OCI-LY1 (cell line): ENCODE results near the gene RER1.

Source experiments
- H2AFZ ChIP-seq: fragments of 200-600 bp; sonication (generic), shearing (Covaris generic); 2 replicates; pipeline ENCODE4 v1.6.0; 2014; ENCODE audit warnings: antibody characterized with exemption, mild to moderate bottlenecking, low read length
- H3F3A ChIP-seq: fragments of 200-600 bp; sonication (generic), shearing (Covaris generic); 2 replicates; pipeline ENCODE4 v1.6.0; 2014; ENCODE audit warnings: mild to moderate bottlenecking, antibody characterized with exemption, low read length, moderate library complexity; ENCODE audit not compliant: insufficient read depth
- H3K27ac ChIP-seq: fragments of 200-600 bp; sonication (generic); 2 replicates; pipeline ENCODE4 v1.5.1; 2014; ENCODE audit warnings: low read length, mixed run types, mild to moderate bottlenecking, low read depth; ENCODE audit not compliant: poor library complexity, severe bottlenecking
- H3K27me3 ChIP-seq: fragments of 200-600 bp; sonication (generic); 2 replicates; pipeline ENCODE4 v1.6.0; 2014; ENCODE audit warnings: antibody characterized with exemption, mild to moderate bottlenecking, low read length, moderate library complexity; ENCODE audit not compliant: insufficient read depth
- H3K36me3 ChIP-seq: fragments of 200-600 bp; sonication (generic); 2 replicates; pipeline ENCODE4 v1.6.1; 2014; ENCODE audit warnings: mild to moderate bottlenecking, antibody characterized with exemption, low read length, moderate library complexity, mixed read lengths; ENCODE audit not compliant: insufficient read depth
- H3K4me1 ChIP-seq: fragments of 200-600 bp; sonication (generic); 2 replicates; pipeline ENCODE4 v1.5.1; 2014; ENCODE audit warnings: mild to moderate bottlenecking, low read length, moderate library complexity; ENCODE audit not compliant: insufficient read depth, severe bottlenecking
- H3K4me2 ChIP-seq: fragments of 200-600 bp; sonication (generic), shearing (Covaris generic); 2 replicates; pipeline ENCODE4 v1.6.1; 2014; ENCODE audit warnings: low read length
- H3K4me3 ChIP-seq: fragments of 200-600 bp; sonication (generic); 2 replicates; pipeline ENCODE4 v1.5.1; 2014; ENCODE audit warnings: low read length, low read depth, mild to moderate bottlenecking, mixed read lengths; ENCODE audit not compliant: poor library complexity, severe bottlenecking
- H3K79me2 ChIP-seq: fragments of 200-600 bp; shearing (Covaris generic); 2 replicates; pipeline ENCODE4 v1.6.1; 2016; ENCODE audit warnings: mixed run types, low read length, mixed read lengths; ENCODE audit not compliant: insufficient read depth
- H3K9ac ChIP-seq: fragments of 200-600 bp; sonication (generic), shearing (Covaris generic); 2 replicates; pipeline ENCODE4 v1.6.1; 2014; ENCODE audit warnings: mild to moderate bottlenecking, low read length, mixed read lengths
- H3K9me2 ChIP-seq: fragments of 200-600 bp; sonication (generic), shearing (Covaris generic); 2 replicates; pipeline ENCODE4 v1.6.1; 2014; ENCODE audit warnings: low read depth, mild to moderate bottlenecking, low read length, mixed read lengths
- H3K9me3 ChIP-seq: fragments of 200-600 bp; shearing (Covaris generic); 2 replicates; pipeline ENCODE4 v1.6.1; 2014; ENCODE audit warnings: low read length, mixed read lengths
- H4K20me1 ChIP-seq: fragments of 200-600 bp; sonication (generic), shearing (Covaris generic); 2 replicates; pipeline ENCODE4 v1.6.0; 2016; ENCODE audit warnings: mild to moderate bottlenecking, low read length; ENCODE audit not compliant: insufficient read depth
- CTCF ChIP-seq: fragments of 200-600 bp; sonication (generic), shearing (Covaris generic); IDR thresholded peaks from 2 replicates; pipeline ENCODE4 v1.5.1; 2017; ENCODE audit warnings: mild to moderate bottlenecking, antibody characterized with exemption, low read length, moderate library complexity, mixed read lengths
- EZH2 ChIP-seq: fragments of 200-600 bp; sonication (generic), shearing (Covaris generic); IDR thresholded peaks from 2 replicates; pipeline ENCODE4 v1.8.0; 2017; ENCODE audit warnings: borderline replicate concordance, mixed run types, mild to moderate bottlenecking, antibody characterized with exemption, low read length, moderate library complexity, mixed read lengths

Gene RER1

GRCh38 chr1:2443277-2444137 lies 51.9 kb downstream of the RER1 start:
- Histone ChIP-seq H3K36me3 (no peaks in the 10 kb centered on the region), H3K4me3 (no peak overlapping the region), H3K9ac (no peak overlapping the region), H3K27me3 (no peaks in the 10 kb centered on the region), H3F3A (no peaks in the 10 kb centered on the region), H3K9me2 (no peaks in the 10 kb centered on the region), H3K4me2 (no peak overlapping the region), H3K9me3 (no peaks in the 10 kb centered on the region), H3K4me1 (no peaks in the 10 kb centered on the region), H3K79me2 (no peaks in the 10 kb centered on the region), H3K27ac (no peak overlapping the region), H4K20me1 (no peaks in the 10 kb centered on the region), H2AFZ (no peak overlapping the region)
- TF ChIP-seq EZH2: no peak
- TF ChIP-seq CTCF: no peak

- TF ChIP-seq EZH2: no peak
- no peak for TF ChIP-seq CTCF
- no peaks in the 10 kb centered on the region for H3K4me1 ChIP-seq
- H3K27me3 ChIP-seq: no peaks in the 10 kb centered on the region
- H3K9me2 ChIP-seq: no peaks in the 10 kb centered on the region
- H3K4me2 ChIP-seq: no peak overlapping the region
- no peaks in the 10 kb centered on the region for H3F3A ChIP-seq
- H2AFZ ChIP-seq: no peak overlapping the region
- H3K9me3 ChIP-seq: no peaks in the 10 kb centered on the region
- H3K79me2 ChIP-seq: no peaks in the 10 kb centered on the region
- H3K36me3 ChIP-seq: no peaks in the 10 kb centered on the region
- no peak overlapping the region for H3K4me3 ChIP-seq
- no peaks in the 10 kb centered on the region for H4K20me1 ChIP-seq
- H3K9ac ChIP-seq: no peak overlapping the region
- H3K27ac ChIP-seq: no peak overlapping the region
These were observed 52.5 kb downstream of the RER1 start for GRCh38 chr1:2444138-2444591.

GRCh38 chr1:2445162-2445822 lies 53.7 kb downstream of the RER1 start:
- Histone ChIP-seq H4K20me1 (no peaks in the 10 kb centered on the region), H3K9ac (no peak overlapping the region), H3F3A (no peaks in the 10 kb centered on the region), H3K27me3 (no peaks in the 10 kb centered on the region), H3K36me3 (no peaks in the 10 kb centered on the region), H3K9me3 (no peaks in the 10 kb centered on the region), H3K27ac (no peak overlapping the region), H2AFZ (no peak overlapping the region), H3K4me1 (no peaks in the 10 kb centered on the region), H3K9me2 (no peaks in the 10 kb centered on the region), H3K79me2 (no peaks in the 10 kb centered on the region), H3K4me3 (no peak overlapping the region), H3K4me2 (no peak overlapping the region)
- TF ChIP-seq CTCF: no peak
- TF ChIP-seq EZH2: no peak
